GM23338 (cell line): ENCODE measurements around the gene KCNH8. TPM values are rescaled to one million over a fixed set of nuclear protein-coding genes. Genes with fewer than 3 reads are reported as not detected.

ENCODE experiments used
- ATAC-seq: fragments of 200-7000 bp; cut with Tn5 transposase; 3 replicates; pipeline ENCODE4 v1.9.1; 2020
- DNase-seq: peaks from one replicate; pipeline ENCODE4 v3.0.0-alpha.2; 2015; ENCODE audit warnings: low spot score
- H2AFZ ChIP-seq: fragments of 200-600 bp; sonication (generic); 2 replicates; pipeline ENCODE4 v1.8.0; 2016; ENCODE audit warnings: antibody characterized with exemption, mild to moderate bottlenecking, moderate library complexity
- H3F3A ChIP-seq: fragments of 200-600 bp; sonication (generic); replicated peaks from 2 replicates; pipeline ENCODE4 v1.8.0; 2017; ENCODE audit warnings: antibody characterized with exemption, mixed run types, low read depth
- H3K27ac ChIP-seq: fragments of 200-600 bp; sonication (generic); 2 replicates; pipeline ENCODE4 v1.6.1; 2016; ENCODE audit warnings: low read depth
- H3K27me3 ChIP-seq: fragments of 200-600 bp; sonication (generic); 2 replicates; pipeline ENCODE4 v1.8.0; 2016; ENCODE audit warnings: mild to moderate bottlenecking, mixed run types, moderate library complexity; ENCODE audit not compliant: insufficient read depth
- H3K36me3 ChIP-seq: fragments of 200-600 bp; sonication (generic); 2 replicates; pipeline ENCODE4 v1.8.0; 2016; ENCODE audit warnings: mild to moderate bottlenecking; ENCODE audit not compliant: insufficient read depth
- H3K4me1 ChIP-seq: fragments of 200-600 bp; sonication (generic); 2 replicates; pipeline ENCODE4 v1.8.0; 2016; ENCODE audit warnings: mild to moderate bottlenecking, moderate library complexity; ENCODE audit not compliant: insufficient read depth
- H3K4me2 ChIP-seq: fragments of 200-600 bp; sonication (generic); 2 replicates; pipeline ENCODE4 v1.7.1; 2017; ENCODE audit warnings: mixed run types
- H3K4me3 ChIP-seq: fragments of 200-600 bp; sonication (generic); 2 replicates; pipeline ENCODE4 v1.6.1; 2016; ENCODE audit warnings: mixed run types
- H3K79me2 ChIP-seq: fragments of 200-600 bp; sonication (generic); replicated peaks from 2 replicates; pipeline ENCODE4 v1.8.0; 2017; ENCODE audit warnings: mild to moderate bottlenecking; ENCODE audit not compliant: insufficient read depth
- H3K9me2 ChIP-seq: fragments of 200-600 bp; sonication (generic); 2 replicates; pipeline ENCODE4 v1.8.0; 2017; ENCODE audit not compliant: insufficient read depth
- H4K20me1 ChIP-seq: fragments of 200-600 bp; sonication (generic); replicated peaks from 2 replicates; pipeline ENCODE4 v1.8.0; 2017; ENCODE audit warnings: mild to moderate bottlenecking; ENCODE audit not compliant: insufficient read depth
- H3K27ac Mint-ChIP-seq: 2 replicates; pipeline ENCODE4 v1.8.0; 2020; ENCODE audit warnings: inconsistent platforms, mild to moderate bottlenecking, moderate library complexity, mixed read lengths
- H3K27me3 Mint-ChIP-seq: 3 replicates; pipeline ENCODE4 v1.8.0; 2022; ENCODE audit warnings: low read depth, mild to moderate bottlenecking, moderate library complexity, mixed read lengths, inconsistent platforms; ENCODE audit not compliant: insufficient read depth, poor library complexity
- H3K36me3 Mint-ChIP-seq: 3 replicates; pipeline ENCODE4 v1.8.0; 2021; ENCODE audit warnings: low read depth, mild to moderate bottlenecking, inconsistent platforms, moderate library complexity, mixed read lengths
- H3K4me1 Mint-ChIP-seq: 3 replicates; pipeline ENCODE4 v1.8.0; 2020; ENCODE audit warnings: mild to moderate bottlenecking, inconsistent platforms, mixed read lengths
- H3K4me3 Mint-ChIP-seq: 3 replicates; pipeline ENCODE4 v1.8.0; 2021; ENCODE audit warnings: moderate library complexity, mild to moderate bottlenecking, inconsistent platforms, mixed read lengths
- H3K9me3 Mint-ChIP-seq: 3 replicates; pipeline ENCODE4 v1.8.0; 2020; ENCODE audit warnings: moderate library complexity, mild to moderate bottlenecking, inconsistent platforms, mixed read lengths
- CREB1 ChIP-seq: fragments of 250-450 bp; sonication (Bioruptor Pico); IDR thresholded peaks from 2 replicates; pipeline ENCODE4 v1.5.0; 2020; ENCODE audit warnings: low read depth, mild to moderate bottlenecking, moderate library complexity
- ETS1 ChIP-seq: IDR thresholded peaks from 2 replicates; pipeline ENCODE4 v1.6.1; 2016; ENCODE audit warnings: antibody characterized with exemption
- EZH2 ChIP-seq: fragments of 200-600 bp; sonication (generic); IDR thresholded peaks from one replicate; pipeline ENCODE4 v1.8.0; 2017; ENCODE audit warnings: antibody characterized with exemption, mild to moderate bottlenecking, low read depth; ENCODE audit not compliant: unreplicated experiment
- EZH2phosphoT487 ChIP-seq: fragments of 200-600 bp; sonication (generic); IDR thresholded peaks from one replicate; pipeline ENCODE4 v1.8.1; 2018; ENCODE audit warnings: antibody characterized with exemption; ENCODE audit not compliant: unreplicated experiment
- NANOG ChIP-seq: IDR thresholded peaks from 2 replicates; pipeline ENCODE4 v1.6.1; 2016; ENCODE audit warnings: antibody characterized with exemption, borderline replicate concordance
- ZNF114 ChIP-seq: fragments of 250-450 bp; sonication (Bioruptor Pico); IDR thresholded peaks from 2 replicates; pipeline ENCODE4 v1.5.0; 2020; ENCODE audit warnings: mild to moderate bottlenecking, moderate library complexity
- ZNF331 ChIP-seq: fragments of 250-450 bp; sonication (Bioruptor Pico); IDR thresholded peaks from 2 replicates; pipeline ENCODE4 v1.5.0; 2020; ENCODE audit warnings: low read depth, mild to moderate bottlenecking, moderate library complexity
- polyA plus RNA-seq: library from polyadenylated mRNA; unstranded; fragments of >200 nt; fragmentation: Nextera tagmentation; extraction: Ambion mirVana; gene quantifications from 2 replicates; pipeline ENCODE4 v1.2.1, GENCODE V29; 2016
- total RNA-seq: library from RNA; depleted of rRNA; stranded (reverse); fragments of >200 nt; shearing (Covaris generic); gene quantifications from 2 replicates; pipeline ENCODE4 v1.2.3, GENCODE V29; 2014
- TF ChIP-seq, protein P1 (sequence below): fragments of 250-450 bp; sonication (Bioruptor Pico); IDR thresholded peaks from 2 replicates; pipeline ENCODE4 v1.5.0; 2020; ENCODE audit warnings: mild to moderate bottlenecking, moderate library complexity

KCNH8 gene
- total and polyA plus RNA-seq, 2 experiments from 2014 or later: 1.3 to 3.4 TPM

GRCh38 chr3:19267040-19267439 is 118.7 kb downstream of the KCNH8 start:
- no peaks in the 10 kb centered on the region for H4K20me1 ChIP-seq
- H3K79me2 ChIP-seq: no peaks in the 10 kb centered on the region
- H3K9me2 ChIP-seq: peaks cover 18% of the 10 kb centered on the region; the same call in 1 of the 2 replicates
- no peaks in the 10 kb centered on the region for H3F3A ChIP-seq
- peak; percentile 77 for DNase-seq
- no peaks in the 10 kb centered on the region for H3K27me3 ChIP-seq
- H3K27ac Mint-ChIP-seq: peak overlapping the region; percentile 49
- peaks cover 27% of the 10 kb centered on the region for H3K4me1 ChIP-seq
- no peak overlapping the region for H3K4me3 ChIP-seq
- H3K4me3 Mint-ChIP-seq: no peak overlapping the region
- no peaks in the 10 kb centered on the region for H3K9me3 Mint-ChIP-seq
- TF ChIP-seq CREB1 (CRISPR knock-in tag) (no peak; the same call in 1 of the 2 replicates), ZNF114 (0 out of 2 replicates have a peak, but pooled peaks have one; percentile 52), ETS1 (no peak), EZH2phosphoT487 (no peak), EZH2 (no peak), NANOG (peak; percentile 50; the same call in 1 of the 2 replicates), ZNF331 (no peak)
- TF ChIP-seq, protein P1, sequence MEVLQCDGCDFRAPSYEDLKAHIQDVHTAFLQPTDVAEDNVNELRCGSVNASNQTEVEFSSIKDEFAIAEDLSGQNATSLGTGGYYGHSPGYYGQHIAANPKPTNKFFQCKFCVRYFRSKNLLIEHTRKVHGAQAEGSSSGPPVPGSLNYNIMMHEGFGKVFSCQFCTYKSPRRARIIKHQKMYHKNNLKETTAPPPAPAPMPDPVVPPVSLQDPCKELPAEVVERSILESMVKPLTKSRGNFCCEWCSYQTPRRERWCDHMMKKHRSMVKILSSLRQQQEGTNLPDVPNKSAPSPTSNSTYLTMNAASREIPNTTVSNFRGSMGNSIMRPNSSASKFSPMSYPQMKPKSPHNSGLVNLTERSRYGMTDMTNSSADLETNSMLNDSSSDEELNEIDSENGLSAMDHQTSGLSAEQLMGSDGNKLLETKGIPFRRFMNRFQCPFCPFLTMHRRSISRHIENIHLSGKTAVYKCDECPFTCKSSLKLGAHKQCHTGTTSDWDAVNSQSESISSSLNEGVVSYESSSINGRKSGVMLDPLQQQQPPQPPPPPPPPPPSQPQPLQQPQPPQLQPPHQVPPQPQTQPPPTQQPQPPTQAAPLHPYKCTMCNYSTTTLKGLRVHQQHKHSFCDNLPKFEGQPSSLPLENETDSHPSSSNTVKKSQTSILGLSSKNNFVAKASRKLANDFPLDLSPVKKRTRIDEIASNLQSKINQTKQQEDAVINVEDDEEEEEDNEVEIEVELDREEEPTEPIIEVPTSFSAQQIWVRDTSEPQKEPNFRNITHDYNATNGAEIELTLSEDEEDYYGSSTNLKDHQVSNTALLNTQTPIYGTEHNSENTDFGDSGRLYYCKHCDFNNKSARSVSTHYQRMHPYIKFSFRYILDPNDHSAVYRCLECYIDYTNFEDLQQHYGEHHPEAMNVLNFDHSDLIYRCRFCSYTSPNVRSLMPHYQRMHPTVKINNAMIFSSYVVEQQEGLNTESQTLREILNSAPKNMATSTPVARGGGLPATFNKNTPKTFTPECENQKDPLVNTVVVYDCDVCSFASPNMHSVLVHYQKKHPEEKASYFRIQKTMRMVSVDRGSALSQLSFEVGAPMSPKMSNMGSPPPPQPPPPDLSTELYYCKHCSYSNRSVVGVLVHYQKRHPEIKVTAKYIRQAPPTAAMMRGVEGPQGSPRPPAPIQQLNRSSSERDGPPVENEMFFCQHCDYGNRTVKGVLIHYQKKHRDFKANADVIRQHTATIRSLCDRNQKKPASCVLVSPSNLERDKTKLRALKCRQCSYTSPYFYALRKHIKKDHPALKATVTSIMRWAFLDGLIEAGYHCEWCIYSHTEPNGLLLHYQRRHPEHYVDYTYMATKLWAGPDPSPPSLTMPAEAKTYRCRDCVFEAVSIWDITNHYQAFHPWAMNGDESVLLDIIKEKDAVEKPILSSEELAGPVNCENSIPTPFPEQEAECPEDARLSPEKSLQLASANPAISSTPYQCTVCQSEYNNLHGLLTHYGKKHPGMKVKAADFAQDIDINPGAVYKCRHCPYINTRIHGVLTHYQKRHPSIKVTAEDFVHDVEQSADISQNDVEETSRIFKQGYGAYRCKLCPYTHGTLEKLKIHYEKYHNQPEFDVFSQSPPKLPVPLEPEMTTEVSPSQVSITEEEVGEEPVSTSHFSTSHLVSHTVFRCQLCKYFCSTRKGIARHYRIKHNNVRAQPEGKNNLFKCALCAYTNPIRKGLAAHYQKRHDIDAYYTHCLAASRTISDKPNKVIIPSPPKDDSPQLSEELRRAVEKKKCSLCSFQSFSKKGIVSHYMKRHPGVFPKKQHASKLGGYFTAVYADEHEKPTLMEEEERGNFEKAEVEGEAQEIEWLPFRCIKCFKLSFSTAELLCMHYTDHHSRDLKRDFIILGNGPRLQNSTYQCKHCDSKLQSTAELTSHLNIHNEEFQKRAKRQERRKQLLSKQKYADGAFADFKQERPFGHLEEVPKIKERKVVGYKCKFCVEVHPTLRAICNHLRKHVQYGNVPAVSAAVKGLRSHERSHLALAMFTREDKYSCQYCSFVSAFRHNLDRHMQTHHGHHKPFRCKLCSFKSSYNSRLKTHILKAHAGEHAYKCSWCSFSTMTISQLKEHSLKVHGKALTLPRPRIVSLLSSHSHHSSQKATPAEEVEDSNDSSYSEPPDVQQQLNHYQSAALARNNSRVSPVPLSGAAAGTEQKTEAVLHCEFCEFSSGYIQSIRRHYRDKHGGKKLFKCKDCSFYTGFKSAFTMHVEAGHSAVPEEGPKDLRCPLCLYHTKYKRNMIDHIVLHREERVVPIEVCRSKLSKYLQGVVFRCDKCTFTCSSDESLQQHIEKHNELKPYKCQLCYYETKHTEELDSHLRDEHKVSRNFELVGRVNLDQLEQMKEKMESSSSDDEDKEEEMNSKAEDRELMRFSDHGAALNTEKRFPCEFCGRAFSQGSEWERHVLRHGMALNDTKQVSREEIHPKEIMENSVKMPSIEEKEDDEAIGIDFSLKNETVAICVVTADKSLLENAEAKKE (CRISPR knock-in tag): peak; percentile 95
- H2AFZ ChIP-seq: no peak overlapping the region
- no peaks in the 10 kb centered on the region for H3K27me3 Mint-ChIP-seq
- peak overlapping the region; percentile 78 for H3K27ac ChIP-seq
- no peaks in the 10 kb centered on the region for H3K36me3 ChIP-seq
- peaks cover 37% of the 10 kb centered on the region for H3K4me1 Mint-ChIP-seq
- ATAC-seq: peak; percentile 96
- H3K4me2 ChIP-seq: peak overlapping the region; percentile 16; the same call in 1 of the 2 replicates
- H3K36me3 Mint-ChIP-seq: no peaks in the 10 kb centered on the region
